Stimulated activated CD8-positive, alpha-beta memory T cell treated with anti-CD3 and anti-CD28 coated beads, Interleukin-2, amount 100 ng/mL, for 1 hour (primary cell): ENCODE data around the gene PPP2R2C.

ENCODE experiments used
- DNase-seq, 2 donors: peaks; one replicate each; pipeline ENCODE4 v3.0.0-alpha.2; 2020; ENCODE audit warnings: low read depth in 2 of 2

Gene PPP2R2C

DNA sequence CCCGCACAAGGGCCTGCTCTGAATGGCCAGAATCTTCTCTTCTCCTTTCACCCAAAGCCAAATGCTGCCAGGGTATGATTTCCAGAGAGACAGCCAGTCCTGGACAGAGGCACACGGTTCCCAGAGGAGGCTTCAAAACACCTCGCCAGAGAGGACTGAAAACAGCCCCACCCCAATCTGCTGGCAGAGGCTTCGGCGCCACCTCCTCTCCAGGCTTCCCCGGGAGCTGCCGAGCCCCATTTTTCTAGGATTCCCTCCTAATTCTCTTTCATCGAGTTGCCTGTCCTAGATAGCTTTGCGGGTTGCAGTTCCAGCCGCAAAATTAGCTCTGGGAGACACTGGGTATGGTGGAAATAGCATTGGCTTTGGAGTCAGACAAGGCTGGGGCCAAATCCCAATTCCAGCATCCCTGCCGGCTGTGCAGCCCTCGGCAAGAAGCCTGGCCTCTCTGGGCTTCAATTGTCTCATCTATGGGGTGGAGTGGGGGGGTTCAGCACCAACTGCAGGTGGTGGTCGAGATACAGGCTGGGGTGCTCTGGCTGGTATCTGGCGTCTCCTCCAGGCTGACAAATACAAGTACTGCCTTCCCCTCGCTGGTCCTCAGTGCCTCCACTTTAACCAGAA is 22.6 kb downstream of the PPP2R2C start:
- DNase-seq: no peak

DNA sequence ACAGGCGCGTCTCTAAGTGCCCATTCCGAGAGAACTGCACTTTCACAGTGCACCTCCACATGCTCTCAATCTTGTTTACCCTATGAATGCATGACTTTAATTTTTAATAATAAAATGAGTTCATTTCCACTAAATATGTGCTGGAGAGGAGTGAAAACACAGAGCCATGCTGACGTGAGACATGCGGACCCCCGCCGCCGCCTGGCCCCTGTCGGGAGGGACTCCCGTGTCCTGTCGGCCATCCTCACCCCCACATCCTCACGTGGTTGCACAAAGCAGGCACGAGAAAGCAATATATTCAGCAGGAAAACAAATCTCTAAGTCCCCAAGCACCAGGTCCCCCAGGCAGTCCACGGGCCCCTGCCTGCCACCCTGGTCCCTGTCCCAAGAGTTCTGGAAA is 23.1 kb downstream of the PPP2R2C start:
- DNase-seq: no peak

DNA sequence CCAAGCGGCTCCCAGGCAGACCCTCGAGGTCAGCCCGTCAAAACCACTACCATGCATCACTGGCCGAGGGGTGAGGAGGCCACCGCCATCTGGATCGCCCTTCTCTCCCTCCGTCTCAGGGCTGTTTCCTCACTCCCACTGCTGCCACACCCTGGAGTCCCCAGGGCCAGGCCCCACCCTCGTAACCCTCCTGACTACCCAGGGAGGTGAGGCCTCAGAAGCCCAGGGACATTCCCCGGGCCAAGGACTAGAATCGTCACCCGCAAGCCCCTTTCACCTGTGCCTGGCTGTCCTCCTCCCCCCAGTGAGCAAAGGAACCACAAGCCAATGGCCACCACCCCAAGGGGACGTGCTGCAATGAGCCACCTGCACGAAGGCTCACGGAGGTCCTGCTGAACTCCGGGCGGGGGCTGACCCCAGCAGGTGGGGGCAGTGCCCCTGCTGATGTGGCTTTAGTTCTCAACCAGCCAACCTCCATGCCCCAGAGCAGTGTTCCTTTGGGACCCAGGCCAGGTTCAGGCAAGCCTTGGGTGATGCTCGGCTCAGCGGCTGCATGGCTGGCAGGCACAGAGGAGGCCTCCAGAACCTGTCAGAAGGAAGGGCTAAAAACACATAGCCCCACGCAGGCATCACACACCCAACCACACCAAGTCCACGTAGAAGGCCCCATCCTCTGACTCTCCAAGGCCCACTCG is 23.8 kb downstream of the PPP2R2C start:
- no peak for DNase-seq

DNA sequence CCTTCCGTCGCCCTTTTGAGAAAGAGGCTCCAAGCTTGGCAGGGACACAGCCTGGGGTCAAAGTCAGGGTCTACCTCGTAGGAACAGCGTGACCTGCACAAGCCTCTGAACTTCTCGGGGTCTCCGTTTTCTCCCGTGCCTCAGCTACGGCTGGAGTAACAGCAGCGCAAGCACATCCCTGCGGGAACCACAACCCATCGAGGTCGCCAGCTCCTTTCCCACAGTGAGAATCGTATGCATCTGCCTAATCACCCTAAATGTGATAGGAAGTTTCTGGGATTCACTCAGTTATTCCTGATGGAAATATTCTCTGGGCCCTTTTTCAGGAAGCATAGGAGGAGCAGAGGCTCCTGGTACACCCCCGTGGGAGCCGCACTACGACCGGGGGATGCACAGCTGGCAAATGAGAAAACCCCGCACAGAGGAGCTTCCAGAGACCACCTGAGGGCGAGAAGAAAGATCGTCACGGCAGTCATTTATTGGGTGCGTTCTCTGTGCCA is 24.7 kb downstream of the PPP2R2C start:
- DNase-seq: no peak

DNA sequence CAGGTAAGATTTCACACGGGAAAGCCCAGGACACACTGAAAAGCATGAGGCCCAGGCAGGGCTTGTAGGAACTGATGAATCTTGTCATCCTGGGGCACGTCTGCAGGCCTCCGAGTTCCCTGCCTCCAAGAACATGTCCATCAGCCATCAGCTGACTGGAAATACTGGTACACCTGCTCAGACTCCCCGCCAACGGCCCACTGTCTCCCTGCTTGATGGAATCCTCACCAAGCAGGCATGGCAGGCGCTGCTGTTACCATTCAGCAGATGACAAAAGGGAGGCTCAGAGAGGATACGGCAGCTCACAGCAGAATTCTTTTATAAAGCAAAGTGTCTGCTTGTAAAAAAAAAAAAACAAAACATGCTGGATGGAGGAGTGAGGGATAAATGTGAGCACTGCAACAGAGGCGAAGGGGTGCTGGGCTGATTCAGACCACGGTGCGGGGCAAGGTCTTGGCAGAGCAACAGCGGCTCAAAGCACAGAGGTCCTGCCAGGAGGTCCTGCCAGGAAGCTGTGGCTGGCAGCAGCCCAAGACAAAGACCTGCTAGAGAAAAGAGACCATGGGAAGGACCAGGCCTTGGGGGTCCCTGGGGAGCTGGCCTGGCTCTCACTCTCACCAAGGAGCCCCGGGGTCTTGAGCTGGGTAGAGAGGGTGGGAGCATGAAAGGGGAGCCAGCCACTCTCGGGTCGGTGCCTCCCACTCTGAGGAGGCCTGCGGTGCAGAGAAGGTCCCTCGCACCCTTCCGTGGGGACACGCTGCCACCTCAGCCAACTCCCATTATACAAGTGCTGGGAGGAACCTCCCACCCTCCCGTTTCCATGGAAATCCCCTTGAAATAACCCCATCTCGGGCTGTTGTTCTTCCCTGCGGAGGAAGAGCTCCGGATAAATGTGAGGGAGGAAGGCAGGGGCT is 25.6 kb downstream of the PPP2R2C start:
- no peak for DNase-seq

DNA sequence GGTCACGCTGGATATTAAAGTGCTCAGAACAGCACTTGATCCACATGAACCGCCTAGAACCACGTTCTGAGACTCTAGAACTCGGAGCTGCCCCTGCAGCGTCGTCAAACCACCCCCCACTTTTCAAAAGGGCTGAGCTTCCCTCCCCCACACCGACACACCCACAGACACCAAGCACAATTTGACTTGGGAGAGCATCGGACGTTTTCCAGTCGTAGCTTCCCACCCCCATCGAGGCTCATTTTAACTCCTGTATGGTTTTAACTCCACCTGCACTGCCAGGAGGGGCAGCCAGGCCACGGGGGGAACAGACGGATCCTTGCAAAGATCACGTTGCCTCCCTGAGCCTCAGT is 26.3 kb downstream of the PPP2R2C start:
- DNase-seq: no peak

DNA sequence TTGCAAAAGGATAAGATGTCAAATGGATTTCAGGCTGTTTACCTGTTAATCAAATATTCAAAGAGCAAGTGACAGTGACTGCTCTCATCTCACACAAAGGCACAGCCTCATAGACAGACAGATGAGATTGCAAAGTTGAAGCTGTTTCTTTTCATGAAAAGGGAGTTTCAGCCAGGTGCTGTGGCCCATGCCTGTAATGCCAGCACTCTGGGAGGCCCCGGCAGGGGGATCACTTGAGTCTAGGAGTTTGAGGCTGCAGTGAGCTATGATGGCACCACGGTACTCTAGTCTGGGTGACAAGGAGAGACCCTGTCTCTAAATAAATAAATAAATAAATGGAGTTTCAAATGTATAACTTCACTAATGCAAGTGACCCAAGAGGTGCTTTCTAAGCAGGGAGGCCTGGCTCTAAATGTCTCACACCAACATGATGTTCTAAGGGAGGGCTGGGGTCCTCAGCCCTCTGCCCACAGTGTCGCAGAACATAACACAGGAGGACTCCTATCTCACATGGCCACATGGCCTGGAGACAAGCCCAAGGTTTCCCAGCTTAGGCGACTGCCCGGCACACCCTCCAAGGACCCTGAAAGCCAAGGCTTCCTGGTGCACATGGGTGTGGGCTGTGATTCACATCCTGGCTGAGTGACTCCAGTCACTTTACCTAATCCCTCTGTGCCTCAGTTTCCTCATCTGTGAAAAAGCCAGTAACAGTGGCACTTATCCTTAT is 26.8 kb downstream of the PPP2R2C start:
- DNase-seq: no peak

DNA sequence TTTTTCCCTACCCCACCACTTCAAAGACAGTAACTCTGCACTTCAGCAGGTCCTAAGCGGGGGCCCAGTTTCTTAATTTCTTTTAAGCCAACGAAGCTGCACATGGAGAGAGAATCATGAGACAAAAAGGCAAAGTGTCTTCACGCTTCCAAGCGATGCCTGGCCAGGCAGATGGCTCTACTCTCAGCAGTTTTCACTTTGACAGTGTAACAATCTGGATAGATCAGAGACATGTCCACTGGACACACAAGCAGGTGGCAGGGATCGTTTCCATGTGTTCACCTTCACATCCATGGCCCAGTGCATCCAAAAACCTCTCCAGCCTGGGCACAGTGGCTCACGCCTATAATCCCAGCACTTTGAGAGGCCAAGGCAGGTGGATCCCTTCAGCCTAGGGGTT is 27.8 kb downstream of the PPP2R2C start:
- DNase-seq: no peak

DNA sequence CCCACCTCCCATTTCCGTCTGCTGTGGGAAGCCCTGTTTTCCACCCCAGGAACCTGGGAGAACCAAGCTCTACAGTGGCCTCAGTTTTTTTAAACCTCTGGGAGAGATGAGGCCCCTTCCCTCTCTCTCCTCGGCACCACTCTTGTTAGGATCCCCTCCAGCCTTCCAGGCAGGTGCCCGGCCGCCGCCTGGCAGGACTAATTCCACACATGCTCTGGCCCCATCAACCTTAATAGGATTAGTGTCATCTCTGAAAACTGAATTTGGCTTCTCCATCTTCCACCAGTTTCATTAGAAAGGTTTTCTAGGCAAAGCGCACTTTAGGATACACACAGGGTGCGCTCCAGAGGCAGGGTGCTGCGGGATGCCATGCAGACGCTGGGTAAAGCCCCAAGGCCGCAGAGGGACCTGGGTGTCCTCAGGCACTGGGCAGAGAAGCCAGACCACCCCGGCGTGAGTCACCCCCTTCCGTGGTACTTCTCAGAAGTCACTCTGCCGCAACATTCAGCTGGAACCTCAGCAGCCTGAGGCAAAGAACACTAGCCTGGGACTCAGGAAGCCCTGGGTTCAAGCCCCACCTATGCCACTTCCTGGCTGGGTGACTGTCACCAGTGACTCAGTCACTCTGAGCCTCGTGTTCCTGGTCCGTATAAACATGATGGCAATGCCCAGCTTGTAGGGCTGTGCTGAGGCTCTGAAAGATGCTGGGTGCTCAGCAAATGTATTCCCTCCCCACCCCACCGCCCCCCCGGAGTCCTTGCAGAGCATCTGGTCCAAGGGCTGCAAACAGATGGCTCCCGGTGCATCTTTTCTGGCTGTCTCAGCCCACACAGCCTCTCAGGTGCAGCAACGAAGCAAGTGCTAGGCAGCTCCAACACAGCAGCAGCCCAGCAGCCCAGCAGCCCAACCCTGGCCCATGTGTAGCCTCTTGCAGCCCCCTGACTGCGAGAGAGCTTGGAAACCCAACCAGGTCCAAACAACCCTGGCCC is 29.1 kb downstream of the PPP2R2C start:
- no peak for DNase-seq

DNA sequence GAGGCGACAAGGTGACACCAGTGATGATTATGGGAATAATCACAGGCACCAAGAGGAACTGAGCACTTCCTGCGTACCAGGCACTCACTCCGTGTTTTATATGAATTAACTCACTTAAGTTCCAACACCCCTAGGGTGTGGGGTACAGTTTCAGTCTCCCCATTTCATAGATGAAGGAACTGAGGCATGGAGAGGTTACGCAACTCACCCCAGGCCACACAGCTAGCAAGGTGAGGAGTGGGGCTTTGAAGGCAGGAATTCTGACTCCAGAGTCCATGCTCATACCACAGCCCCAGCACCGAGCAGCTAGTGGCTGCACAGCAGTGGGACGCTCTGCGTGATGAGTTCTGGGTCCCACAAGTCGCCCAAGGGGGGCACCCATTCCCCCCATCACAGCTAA is 29.9 kb downstream of the PPP2R2C start:
- no peak for DNase-seq

DNA sequence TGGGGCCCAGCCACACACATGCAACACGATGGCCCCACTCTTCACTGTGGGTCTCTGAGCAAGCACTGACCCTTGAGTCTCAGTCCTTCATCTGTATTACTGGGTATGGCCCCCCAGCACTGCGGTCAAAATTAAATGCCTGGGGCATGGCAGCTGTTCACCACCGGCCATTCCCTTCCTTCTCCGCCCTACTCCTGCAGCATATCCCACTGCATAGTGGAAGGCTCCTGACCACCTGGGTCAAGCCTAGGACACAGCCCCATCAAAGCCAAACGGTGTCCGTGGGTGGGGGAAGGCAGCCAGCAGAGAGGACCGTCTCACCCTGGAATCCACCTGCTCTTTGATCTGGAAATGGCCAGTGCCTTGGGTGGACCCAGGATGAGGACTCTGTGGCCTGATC is 30.7 kb downstream of the PPP2R2C start:
- DNase-seq: no peak

DNA sequence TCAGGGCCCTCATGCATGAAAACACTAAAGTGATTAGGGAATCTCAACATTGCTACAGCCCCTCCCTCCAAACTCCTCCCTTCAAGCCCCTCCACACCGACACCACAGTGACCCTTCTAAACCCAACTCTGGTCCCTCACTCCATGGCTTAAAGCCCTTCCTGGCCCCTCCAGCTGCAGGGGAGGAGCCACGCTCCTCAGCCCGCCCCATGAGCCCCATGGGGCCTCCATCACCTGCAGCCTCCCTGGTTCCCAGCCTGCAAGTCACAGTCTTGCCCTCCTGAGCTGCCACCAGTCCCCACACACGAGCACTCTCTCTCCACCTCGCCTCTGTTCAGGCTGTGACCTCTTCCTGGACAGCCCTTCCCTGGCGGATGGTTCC is 31.2 kb downstream of the PPP2R2C start:
- DNase-seq: no peak

DNA sequence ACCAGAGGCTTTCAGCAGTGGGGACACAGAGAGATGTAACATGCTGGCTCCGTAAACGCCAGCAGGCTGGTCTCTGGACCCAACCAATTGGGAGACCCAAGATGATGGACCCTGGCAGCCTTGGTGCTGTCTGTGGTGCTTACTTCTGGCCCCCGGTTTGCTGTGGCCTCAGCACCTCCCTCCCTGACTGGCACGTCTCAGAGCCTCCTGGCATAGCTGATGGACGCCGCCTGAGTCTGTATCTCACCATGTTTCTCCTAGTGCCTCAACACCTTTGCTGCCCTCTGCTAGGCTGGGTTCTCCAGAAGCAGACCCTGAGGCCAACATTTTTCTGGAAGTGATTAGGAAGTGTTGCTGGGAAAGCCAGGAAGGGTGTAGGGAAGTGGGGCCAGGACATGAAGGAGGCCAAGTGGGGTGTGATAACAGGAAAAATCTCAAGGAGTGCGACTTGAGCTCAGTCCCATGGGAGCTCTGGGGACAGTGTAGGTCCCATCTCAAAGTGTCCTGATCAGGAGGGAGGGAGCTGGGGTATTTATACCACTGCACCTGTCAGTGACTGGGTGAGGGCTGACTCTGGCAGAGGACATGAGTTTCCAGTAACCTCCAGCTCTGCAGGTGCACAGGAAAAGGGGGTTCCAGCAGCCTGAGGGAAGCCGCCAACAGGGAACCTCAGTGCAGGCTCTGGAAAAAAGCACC is 31.8 kb downstream of the PPP2R2C start:
- no peak for DNase-seq

DNA sequence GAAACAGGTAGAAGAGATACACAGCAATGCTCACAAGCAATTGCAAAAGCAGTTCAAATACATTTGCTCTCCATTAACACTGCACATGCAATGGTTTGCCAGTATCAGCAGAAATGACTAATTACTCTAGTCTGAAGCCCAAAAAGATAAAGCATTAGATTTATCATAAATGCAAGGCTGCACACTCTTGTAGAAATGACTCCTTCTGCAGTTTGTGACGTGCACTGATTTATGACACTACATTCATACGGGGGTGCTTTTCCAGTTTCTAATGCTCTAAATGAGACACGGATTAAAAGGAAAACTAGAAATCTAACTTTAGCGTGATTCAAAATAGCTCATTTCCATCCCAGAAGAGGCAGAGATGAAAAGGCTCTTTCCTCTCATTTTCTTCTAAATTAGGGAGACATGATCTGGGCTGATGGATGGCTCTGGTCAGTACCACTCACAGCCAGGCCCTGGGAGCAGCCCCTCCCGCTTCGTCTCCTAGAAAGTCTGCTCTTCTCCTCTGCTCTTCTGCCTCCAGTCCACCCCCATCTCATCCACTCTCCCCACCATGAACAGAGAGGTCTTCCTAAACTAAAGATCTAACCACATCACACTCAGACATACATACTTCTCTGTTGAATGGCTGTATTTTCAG is 33.2 kb downstream of the PPP2R2C start:
- no peak for DNase-seq

DNA sequence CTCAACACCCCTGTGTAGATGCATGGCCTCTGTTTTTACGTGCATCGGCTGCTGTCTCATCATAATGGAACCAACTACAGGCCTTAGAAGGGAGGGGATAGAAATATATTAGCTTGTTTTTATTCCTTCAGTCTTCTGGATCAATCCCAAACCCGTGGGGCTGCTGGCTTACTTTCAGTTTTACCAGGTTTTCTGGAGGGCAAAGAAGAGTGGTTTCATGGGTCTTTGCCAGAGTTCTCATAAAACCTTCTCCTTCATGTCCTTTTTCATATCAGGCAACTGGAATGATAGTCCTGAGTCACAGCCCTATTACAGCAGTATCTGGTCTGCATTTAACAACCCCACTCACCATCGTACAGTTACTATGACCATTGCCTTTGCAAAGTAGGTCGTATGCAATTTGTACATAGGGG is 34.6 kb downstream of the PPP2R2C start:
- no peak for DNase-seq

DNA sequence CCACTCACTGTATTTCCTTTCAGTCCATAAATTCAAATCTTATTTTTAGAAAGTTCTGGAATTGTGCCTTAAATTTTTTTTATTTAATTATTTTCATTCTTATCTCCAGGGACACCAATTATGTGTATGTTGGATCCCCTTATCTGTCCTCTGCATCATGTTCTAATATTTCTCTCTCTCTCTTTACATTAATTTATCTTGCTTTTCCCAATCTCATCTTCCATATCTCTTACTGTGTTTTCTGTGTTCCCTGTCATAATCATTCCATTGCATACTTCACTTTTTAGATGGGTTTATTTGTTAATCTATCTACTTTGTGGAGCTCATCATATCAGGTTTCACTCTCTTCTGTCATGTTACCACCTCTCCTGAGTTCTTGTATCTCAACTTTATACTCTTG is 37.4 kb downstream of the PPP2R2C start:
- no peak for DNase-seq

DNA sequence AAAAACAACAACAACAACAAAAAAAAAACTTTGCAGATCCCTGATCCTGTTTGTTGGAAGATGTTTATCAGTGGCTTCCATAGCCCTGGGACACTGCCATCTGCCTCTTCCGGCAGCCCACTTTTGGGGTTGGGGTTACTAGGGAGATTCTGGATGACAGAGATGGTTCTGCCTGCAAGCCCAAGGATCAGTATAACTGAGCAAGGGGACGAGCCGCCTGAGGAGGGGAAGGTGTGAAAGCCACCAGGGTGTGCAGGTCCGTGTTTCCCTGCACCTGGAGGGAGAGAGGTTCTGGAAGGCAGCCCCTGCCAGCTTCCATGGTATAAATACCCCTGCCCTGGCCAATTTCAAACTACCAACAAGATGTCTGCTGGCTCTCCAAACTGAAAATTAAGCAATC is 41.5 kb downstream of the PPP2R2C start:
- DNase-seq: no peak

DNA sequence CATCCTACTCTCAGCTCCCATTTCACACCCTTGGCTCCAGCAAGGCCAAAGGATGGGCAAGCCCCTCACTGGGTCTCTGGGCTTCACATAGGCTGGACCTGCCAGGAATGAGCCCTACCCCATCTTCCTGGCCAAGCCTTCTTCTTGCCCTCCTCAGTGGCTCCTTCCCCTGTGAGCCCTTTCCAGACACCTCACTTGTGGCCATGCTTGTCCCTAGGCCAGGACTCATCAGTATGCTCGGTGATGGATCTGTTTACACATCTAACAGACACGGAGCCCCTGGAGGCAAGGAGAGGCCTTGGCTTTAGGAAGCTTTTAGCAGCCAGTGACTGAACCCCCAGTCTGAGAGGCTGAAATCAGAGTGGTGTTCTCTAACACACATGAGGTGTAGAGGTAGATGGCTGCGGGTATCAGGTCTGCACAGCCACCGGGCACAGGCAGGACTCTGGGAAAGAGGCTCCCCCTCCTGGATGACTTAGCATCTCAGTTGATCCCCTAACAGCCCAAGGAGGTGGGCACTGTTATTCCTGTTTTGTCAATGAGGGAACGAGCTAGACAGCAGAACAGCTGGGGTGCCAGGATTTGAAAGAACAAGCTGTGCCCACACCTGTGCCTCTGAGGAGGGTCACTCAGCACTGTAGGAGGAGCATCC is 44.8 kb downstream of the PPP2R2C start:
- DNase-seq: no peak
